Panc1 (cell line): ENCODE measurements around the gene LRRC3. TPM values are rescaled to one million over a fixed set of nuclear protein-coding genes. Genes with fewer than 3 reads are reported as not detected.

Experiments used
- ATAC-seq: fragments of 200-7000 bp; cut with Tn5 transposase; 2 replicates; pipeline ENCODE4 v1.9.1; 2020; ENCODE audit warnings: mild to moderate bottlenecking, moderate library complexity
- BruUV-seq: library from RNA; stranded (reverse); fragments of 400-500 nt; replicated peaks from 2 replicates; lab custom pipeline; 2021; lab: Mats Ljungman, UMichigan
- CTCF ChIA-PET: fragments of 300-600 bp; sonication (Branson Sonifier 250); formaldehyde crosslinking; loops from one replicate; lab custom pipeline; 2022; ENCODE audit warnings: antibody characterized with exemption; lab: Charles Lee
- POLR2A ChIA-PET: fragments of 300-600 bp; sonication (Branson Sonifier 250); formaldehyde crosslinking; loops from one replicate; lab custom pipeline; 2022; ENCODE audit warnings: antibody characterized with exemption; lab: Charles Lee
- DNase-seq: peaks from one replicate; pipeline ENCODE4 v3.0.0-alpha.2; 2010; ENCODE audit warnings: low read depth, low spot score
- H3K27ac ChIP-seq: 2 replicates; pipeline ENCODE4 v1.5.1; 2011; ENCODE audit warnings: mild to moderate bottlenecking, low read length, inconsistent platforms
- H3K27me3 ChIP-seq: fragments of 200-500 bp; sonication (Bioruptor generic); 2 replicates; pipeline ENCODE4 v1.6.0; 2014; ENCODE audit warnings: low read length, inconsistent platforms; ENCODE audit not compliant: control insufficient read depth, insufficient read depth
- H3K36me3 ChIP-seq: fragments of 200-500 bp; sonication (Bioruptor generic); 2 replicates; pipeline ENCODE4 v1.5.1; 2014; ENCODE audit warnings: inconsistent platforms, mild to moderate bottlenecking, low read length, moderate library complexity; ENCODE audit not compliant: control insufficient read depth, insufficient read depth
- H3K4me1 ChIP-seq: 2 replicates; pipeline ENCODE4 v1.5.1; 2011; ENCODE audit warnings: inconsistent platforms, mild to moderate bottlenecking, low read length, moderate library complexity; ENCODE audit not compliant: control insufficient read depth, insufficient read depth
- H3K4me3 ChIP-seq, 2 experiments: 2 replicates each; pipeline ENCODE4 v1.5.1; 2011 to 2012; ENCODE audit warnings: low read depth in 2 of 2, low read length in 2 of 2, mild to moderate bottlenecking in 2 of 2, inconsistent platforms in 1 of 2, moderate library complexity in 1 of 2
- H3K9me3 ChIP-seq: fragments of 200-500 bp; sonication (Bioruptor generic); 2 replicates; pipeline ENCODE4 v1.5.1; 2014; ENCODE audit warnings: low read depth, mild to moderate bottlenecking, inconsistent platforms, low read length, moderate library complexity; ENCODE audit not compliant: control insufficient read depth, insufficient read depth
- POLR2AphosphoS5 ChIP-seq: IDR thresholded peaks from 2 replicates; pipeline ENCODE4 v1.6.1; 2012; ENCODE audit warnings: mild to moderate bottlenecking, low read depth, low read length, moderate library complexity
- SIN3A ChIP-seq: IDR thresholded peaks from 2 replicates; pipeline ENCODE4 v1.6.1; 2012; ENCODE audit warnings: low read depth, mild to moderate bottlenecking, low read length, moderate library complexity, borderline replicate concordance; ENCODE audit not compliant: insufficient read depth
- TCF7L2 ChIP-seq: IDR thresholded peaks from 2 replicates; pipeline ENCODE4 v1.6.1; 2011; ENCODE audit warnings: mild to moderate bottlenecking, low read depth, low read length, inconsistent platforms
- in situ Hi-C: cut with HindIII; loops from 2 replicates; pipeline ENCODE4 v1.10.0; 2016; ENCODE audit warnings: low sequenced_read_pairs, low pct_unique_long_range_greater_than_20kb
- intact Hi-C: fragments of 100-400 bp; cut with micrococcal nuclease; formaldehyde crosslinking; loops from one replicate; pipeline ENCODE4 v1.10.0; 2022; ENCODE audit not compliant: unreplicated experiment
- total RNA-seq: library from RNA; stranded (reverse); gene quantifications from one replicate; pipeline ENCODE4 v1.2.1, GENCODE V29; 2021; ENCODE audit not compliant: unreplicated experiment
- TF ChIP-seq, protein P1 (sequence below): fragments of 450-650 bp; IDR thresholded peaks from 2 replicates; pipeline ENCODE4 v1.5.1; 2017; ENCODE audit warnings: mild to moderate bottlenecking
- TF ChIP-seq, protein P2 (sequence below), 2 experiments: IDR thresholded peaks; 2 replicates each; pipeline ENCODE4 v1.6.1; 2011 to 2012; ENCODE audit warnings: low read depth in 2 of 2, control low read depth in 1 of 2, low read length in 1 of 2, mild to moderate bottlenecking in 1 of 2, moderate library complexity in 1 of 2; ENCODE audit not compliant: insufficient read depth in 1 of 2

The LRRC3 gene
- total RNA-seq, 1 experiment from 2014 or later: 3.3 TPM

DNA sequence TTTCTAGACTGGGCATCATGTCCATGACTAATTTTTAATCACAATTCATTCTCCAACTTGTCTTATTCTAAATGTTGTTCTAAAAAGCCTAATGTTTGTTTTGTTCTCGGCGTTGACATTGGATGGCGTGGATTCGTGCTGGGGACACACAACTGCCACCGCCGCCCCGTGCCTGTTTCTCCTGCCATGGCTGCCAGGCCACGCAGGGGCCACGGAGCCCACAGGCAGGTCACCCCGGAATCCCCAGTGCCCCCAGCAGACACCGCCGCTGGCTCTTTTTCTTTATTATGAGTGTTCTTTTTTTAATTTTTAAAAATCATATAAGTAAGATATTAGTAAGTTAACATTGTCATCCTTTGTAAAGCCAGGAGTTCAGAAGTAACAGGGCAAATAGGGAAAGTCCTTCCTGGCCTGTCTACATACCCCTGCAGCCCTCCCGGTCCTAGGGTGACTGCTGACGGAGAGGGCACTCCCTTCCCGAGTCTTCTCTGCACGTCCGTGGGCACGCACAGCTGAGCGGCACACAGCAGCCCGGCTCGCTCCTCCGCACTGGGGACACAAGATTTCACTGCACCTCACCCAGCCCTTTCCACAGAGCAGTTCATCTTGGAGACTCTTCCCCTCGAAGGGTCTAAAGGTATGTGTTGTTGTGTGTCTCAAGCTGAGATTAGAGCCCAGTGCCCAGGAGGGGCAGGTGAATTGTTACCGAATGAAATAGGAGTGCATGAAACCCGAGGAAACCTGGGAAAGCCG is 52.5 kb downstream of the LRRC3 start:
- no TSS peak for BruUV-seq
- ATAC-seq: no peak
- no peaks in the 10 kb centered on the region for H3K27me3 ChIP-seq
- no peak overlapping the region for H3K27ac ChIP-seq
- H3K4me3 ChIP-seq: no peak overlapping the region
- intact Hi-C loops: no loop called here
- DNase-seq: no peak
- in situ Hi-C loops: no loop called here
- POLR2A ChIA-PET: no interaction called here
- TF ChIP-seq POLR2AphosphoS5: no peak
- TF ChIP-seq, protein P1, sequence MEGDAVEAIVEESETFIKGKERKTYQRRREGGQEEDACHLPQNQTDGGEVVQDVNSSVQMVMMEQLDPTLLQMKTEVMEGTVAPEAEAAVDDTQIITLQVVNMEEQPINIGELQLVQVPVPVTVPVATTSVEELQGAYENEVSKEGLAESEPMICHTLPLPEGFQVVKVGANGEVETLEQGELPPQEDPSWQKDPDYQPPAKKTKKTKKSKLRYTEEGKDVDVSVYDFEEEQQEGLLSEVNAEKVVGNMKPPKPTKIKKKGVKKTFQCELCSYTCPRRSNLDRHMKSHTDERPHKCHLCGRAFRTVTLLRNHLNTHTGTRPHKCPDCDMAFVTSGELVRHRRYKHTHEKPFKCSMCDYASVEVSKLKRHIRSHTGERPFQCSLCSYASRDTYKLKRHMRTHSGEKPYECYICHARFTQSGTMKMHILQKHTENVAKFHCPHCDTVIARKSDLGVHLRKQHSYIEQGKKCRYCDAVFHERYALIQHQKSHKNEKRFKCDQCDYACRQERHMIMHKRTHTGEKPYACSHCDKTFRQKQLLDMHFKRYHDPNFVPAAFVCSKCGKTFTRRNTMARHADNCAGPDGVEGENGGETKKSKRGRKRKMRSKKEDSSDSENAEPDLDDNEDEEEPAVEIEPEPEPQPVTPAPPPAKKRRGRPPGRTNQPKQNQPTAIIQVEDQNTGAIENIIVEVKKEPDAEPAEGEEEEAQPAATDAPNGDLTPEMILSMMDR: no peak
- TF ChIP-seq, protein P2, sequence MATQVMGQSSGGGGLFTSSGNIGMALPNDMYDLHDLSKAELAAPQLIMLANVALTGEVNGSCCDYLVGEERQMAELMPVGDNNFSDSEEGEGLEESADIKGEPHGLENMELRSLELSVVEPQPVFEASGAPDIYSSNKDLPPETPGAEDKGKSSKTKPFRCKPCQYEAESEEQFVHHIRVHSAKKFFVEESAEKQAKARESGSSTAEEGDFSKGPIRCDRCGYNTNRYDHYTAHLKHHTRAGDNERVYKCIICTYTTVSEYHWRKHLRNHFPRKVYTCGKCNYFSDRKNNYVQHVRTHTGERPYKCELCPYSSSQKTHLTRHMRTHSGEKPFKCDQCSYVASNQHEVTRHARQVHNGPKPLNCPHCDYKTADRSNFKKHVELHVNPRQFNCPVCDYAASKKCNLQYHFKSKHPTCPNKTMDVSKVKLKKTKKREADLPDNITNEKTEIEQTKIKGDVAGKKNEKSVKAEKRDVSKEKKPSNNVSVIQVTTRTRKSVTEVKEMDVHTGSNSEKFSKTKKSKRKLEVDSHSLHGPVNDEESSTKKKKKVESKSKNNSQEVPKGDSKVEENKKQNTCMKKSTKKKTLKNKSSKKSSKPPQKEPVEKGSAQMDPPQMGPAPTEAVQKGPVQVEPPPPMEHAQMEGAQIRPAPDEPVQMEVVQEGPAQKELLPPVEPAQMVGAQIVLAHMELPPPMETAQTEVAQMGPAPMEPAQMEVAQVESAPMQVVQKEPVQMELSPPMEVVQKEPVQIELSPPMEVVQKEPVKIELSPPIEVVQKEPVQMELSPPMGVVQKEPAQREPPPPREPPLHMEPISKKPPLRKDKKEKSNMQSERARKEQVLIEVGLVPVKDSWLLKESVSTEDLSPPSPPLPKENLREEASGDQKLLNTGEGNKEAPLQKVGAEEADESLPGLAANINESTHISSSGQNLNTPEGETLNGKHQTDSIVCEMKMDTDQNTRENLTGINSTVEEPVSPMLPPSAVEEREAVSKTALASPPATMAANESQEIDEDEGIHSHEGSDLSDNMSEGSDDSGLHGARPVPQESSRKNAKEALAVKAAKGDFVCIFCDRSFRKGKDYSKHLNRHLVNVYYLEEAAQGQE (IDR thresholded peaks at IDR 0.05; ENCODE audit: insufficient read depth in 1 of 2, low read depth in 2 of 2, low read length in 1 of 2): no peak
- no peaks in the 10 kb centered on the region for H3K4me1 ChIP-seq
- CTCF ChIA-PET: interaction anchor here (0.6 kb wide), 1 partner anchor 91 kb away, joined by 5 read pairs; no protein-coding TSS in a partner anchor
- no peaks in the 10 kb centered on the region for H3K36me3 ChIP-seq
- H3K9me3 ChIP-seq: no peaks in the 10 kb centered on the region

DNA sequence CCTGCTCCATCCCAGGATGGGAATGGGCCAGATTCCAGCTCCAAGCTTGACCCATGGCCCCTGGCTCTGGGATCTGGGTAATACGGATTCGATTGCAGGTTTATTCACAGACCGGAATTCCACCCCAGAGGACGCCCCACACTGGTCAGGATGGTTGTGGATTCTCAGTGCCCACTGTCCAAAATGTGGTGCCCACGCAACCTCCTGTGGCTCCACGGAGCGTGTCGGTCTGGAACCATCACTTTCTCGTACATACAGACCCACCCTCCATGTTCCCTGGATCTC is 53.1 kb downstream of the LRRC3 start:
- Histone ChIP-seq H3K4me1 (no peaks in the 10 kb centered on the region), H3K4me3 (no peak overlapping the region), H3K9me3 (no peaks in the 10 kb centered on the region), H3K36me3 (no peaks in the 10 kb centered on the region), H3K27ac (no peak overlapping the region), H3K27me3 (no peaks in the 10 kb centered on the region)
- no TSS peak for BruUV-seq
- POLR2A ChIA-PET: no interaction called here
- intact Hi-C loops: no loop called here
- DNase-seq (no peak), ATAC-seq (no peak)
- TF ChIP-seq, protein P2 (IDR thresholded peaks at IDR 0.05; ENCODE audit: insufficient read depth in 1 of 2, low read depth in 2 of 2, low read length in 1 of 2): no peak
- TF ChIP-seq POLR2AphosphoS5 (no peak), SIN3A (no peak), TCF7L2 (no peak)
- TF ChIP-seq, protein P1: no peak
- CTCF ChIA-PET: interaction anchor here (0.6 kb wide), 1 partner anchor 90 kb away, joined by 5 read pairs; no protein-coding TSS in a partner anchor
- in situ Hi-C loops: no loop called here
